GM23338 (cell line): ENCODE results near the gene MAP3K7CL. TPM values are rescaled to one million over a fixed set of nuclear protein-coding genes. Genes with fewer than 3 reads are reported as not detected.

Experiments used
- ATAC-seq: fragments of 200-7000 bp; cut with Tn5 transposase; 3 replicates; pipeline ENCODE4 v1.9.1; 2020
- DNase-seq: peaks from one replicate; pipeline ENCODE4 v3.0.0-alpha.2; 2015; ENCODE audit warnings: low spot score
- H2AFZ ChIP-seq: fragments of 200-600 bp; sonication (generic); 2 replicates; pipeline ENCODE4 v1.8.0; 2016; ENCODE audit warnings: antibody characterized with exemption, mild to moderate bottlenecking, moderate library complexity
- H3F3A ChIP-seq: fragments of 200-600 bp; sonication (generic); replicated peaks from 2 replicates; pipeline ENCODE4 v1.8.0; 2017; ENCODE audit warnings: antibody characterized with exemption, mixed run types, low read depth
- H3K27ac ChIP-seq: fragments of 200-600 bp; sonication (generic); 2 replicates; pipeline ENCODE4 v1.6.1; 2016; ENCODE audit warnings: low read depth
- H3K27me3 ChIP-seq: fragments of 200-600 bp; sonication (generic); 2 replicates; pipeline ENCODE4 v1.8.0; 2016; ENCODE audit warnings: mild to moderate bottlenecking, mixed run types, moderate library complexity; ENCODE audit not compliant: insufficient read depth
- H3K36me3 ChIP-seq: fragments of 200-600 bp; sonication (generic); 2 replicates; pipeline ENCODE4 v1.8.0; 2016; ENCODE audit warnings: mild to moderate bottlenecking; ENCODE audit not compliant: insufficient read depth
- H3K4me1 ChIP-seq: fragments of 200-600 bp; sonication (generic); 2 replicates; pipeline ENCODE4 v1.8.0; 2016; ENCODE audit warnings: mild to moderate bottlenecking, moderate library complexity; ENCODE audit not compliant: insufficient read depth
- H3K4me2 ChIP-seq: fragments of 200-600 bp; sonication (generic); 2 replicates; pipeline ENCODE4 v1.7.1; 2017; ENCODE audit warnings: mixed run types
- H3K4me3 ChIP-seq: fragments of 200-600 bp; sonication (generic); 2 replicates; pipeline ENCODE4 v1.6.1; 2016; ENCODE audit warnings: mixed run types
- H3K79me2 ChIP-seq: fragments of 200-600 bp; sonication (generic); replicated peaks from 2 replicates; pipeline ENCODE4 v1.8.0; 2017; ENCODE audit warnings: mild to moderate bottlenecking; ENCODE audit not compliant: insufficient read depth
- H3K9me2 ChIP-seq: fragments of 200-600 bp; sonication (generic); 2 replicates; pipeline ENCODE4 v1.8.0; 2017; ENCODE audit not compliant: insufficient read depth
- H4K20me1 ChIP-seq: fragments of 200-600 bp; sonication (generic); replicated peaks from 2 replicates; pipeline ENCODE4 v1.8.0; 2017; ENCODE audit warnings: mild to moderate bottlenecking; ENCODE audit not compliant: insufficient read depth
- H3K27ac Mint-ChIP-seq: 2 replicates; pipeline ENCODE4 v1.8.0; 2020; ENCODE audit warnings: inconsistent platforms, mild to moderate bottlenecking, moderate library complexity, mixed read lengths
- H3K27me3 Mint-ChIP-seq: 3 replicates; pipeline ENCODE4 v1.8.0; 2022; ENCODE audit warnings: low read depth, mild to moderate bottlenecking, moderate library complexity, mixed read lengths, inconsistent platforms; ENCODE audit not compliant: insufficient read depth, poor library complexity
- H3K36me3 Mint-ChIP-seq: 3 replicates; pipeline ENCODE4 v1.8.0; 2021; ENCODE audit warnings: low read depth, mild to moderate bottlenecking, inconsistent platforms, moderate library complexity, mixed read lengths
- H3K4me1 Mint-ChIP-seq: 3 replicates; pipeline ENCODE4 v1.8.0; 2020; ENCODE audit warnings: mild to moderate bottlenecking, inconsistent platforms, mixed read lengths
- H3K4me3 Mint-ChIP-seq: 3 replicates; pipeline ENCODE4 v1.8.0; 2021; ENCODE audit warnings: moderate library complexity, mild to moderate bottlenecking, inconsistent platforms, mixed read lengths
- H3K9me3 Mint-ChIP-seq: 3 replicates; pipeline ENCODE4 v1.8.0; 2020; ENCODE audit warnings: moderate library complexity, mild to moderate bottlenecking, inconsistent platforms, mixed read lengths
- CREB1 ChIP-seq: fragments of 250-450 bp; sonication (Bioruptor Pico); IDR thresholded peaks from 2 replicates; pipeline ENCODE4 v1.5.0; 2020; ENCODE audit warnings: low read depth, mild to moderate bottlenecking, moderate library complexity
- polyA plus RNA-seq: library from polyadenylated mRNA; unstranded; fragments of >200 nt; fragmentation: Nextera tagmentation; extraction: Ambion mirVana; gene quantifications from 2 replicates; pipeline ENCODE4 v1.2.1, GENCODE V29; 2016
- total RNA-seq: library from RNA; depleted of rRNA; stranded (reverse); fragments of >200 nt; shearing (Covaris generic); gene quantifications from 2 replicates; pipeline ENCODE4 v1.2.3, GENCODE V29; 2014
- TF ChIP-seq, protein P1 (sequence below): IDR thresholded peaks from one replicate; pipeline ENCODE4 v1.6.1; 2018; ENCODE audit warnings: antibody characterized with exemption; ENCODE audit not compliant: unreplicated experiment
- TF ChIP-seq, protein P2 (sequence below): fragments of 250-450 bp; sonication (Bioruptor Pico); IDR thresholded peaks from 2 replicates; pipeline ENCODE4 v1.5.0; 2020; ENCODE audit warnings: mild to moderate bottlenecking, moderate library complexity

Gene MAP3K7CL
- total and polyA plus RNA-seq, 2 experiments from 2014 or later, result 2.4 to 3.6 TPM

DNA sequence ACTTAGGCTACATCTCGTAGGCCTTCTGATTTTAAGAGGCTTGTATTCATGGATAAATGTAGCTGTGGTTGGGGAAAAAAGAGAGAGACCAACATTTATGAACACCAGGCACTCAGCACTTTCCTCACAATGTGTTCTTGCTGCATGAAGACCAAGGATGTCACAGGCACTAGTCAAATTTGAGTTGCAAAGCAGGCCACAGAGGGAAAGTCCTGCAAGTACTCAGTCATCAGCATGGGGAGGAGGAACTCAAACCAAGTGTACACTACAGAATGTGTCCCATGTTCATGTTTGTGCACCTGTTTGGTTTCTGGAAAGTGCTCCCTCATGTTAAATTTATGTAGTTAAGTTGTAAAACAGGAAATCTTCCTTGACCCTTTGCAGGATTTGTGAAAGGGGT lies 8.7 kb upstream of the MAP3K7CL start:
- Histone ChIP-seq H3K4me2 (no peak overlapping the region), H3K27ac (no peak overlapping the region), H3K27me3 (no peaks in the 10 kb centered on the region), H3K36me3 (no peaks in the 10 kb centered on the region), H2AFZ (no peak overlapping the region), H3K4me3 (no peak overlapping the region), H3F3A (no peaks in the 10 kb centered on the region), H4K20me1 (no peaks in the 10 kb centered on the region), H3K4me1 (no peaks in the 10 kb centered on the region), H3K9me2 (no peaks in the 10 kb centered on the region), H3K79me2 (no peaks in the 10 kb centered on the region)
- Mint-ChIP-seq H3K4me1 (peaks cover 8% of the 10 kb centered on the region; the same call in 2 of the 3 replicates), H3K27ac (no peak overlapping the region), H3K27me3 (peaks cover 4% of the 10 kb centered on the region), H3K9me3 (no peaks in the 10 kb centered on the region; the same call in 2 of the 3 replicates), H3K36me3 (no peaks in the 10 kb centered on the region), H3K4me3 (no peak overlapping the region)
- ATAC-seq (no peak), DNase-seq (no peak)
- TF ChIP-seq, protein P1, sequence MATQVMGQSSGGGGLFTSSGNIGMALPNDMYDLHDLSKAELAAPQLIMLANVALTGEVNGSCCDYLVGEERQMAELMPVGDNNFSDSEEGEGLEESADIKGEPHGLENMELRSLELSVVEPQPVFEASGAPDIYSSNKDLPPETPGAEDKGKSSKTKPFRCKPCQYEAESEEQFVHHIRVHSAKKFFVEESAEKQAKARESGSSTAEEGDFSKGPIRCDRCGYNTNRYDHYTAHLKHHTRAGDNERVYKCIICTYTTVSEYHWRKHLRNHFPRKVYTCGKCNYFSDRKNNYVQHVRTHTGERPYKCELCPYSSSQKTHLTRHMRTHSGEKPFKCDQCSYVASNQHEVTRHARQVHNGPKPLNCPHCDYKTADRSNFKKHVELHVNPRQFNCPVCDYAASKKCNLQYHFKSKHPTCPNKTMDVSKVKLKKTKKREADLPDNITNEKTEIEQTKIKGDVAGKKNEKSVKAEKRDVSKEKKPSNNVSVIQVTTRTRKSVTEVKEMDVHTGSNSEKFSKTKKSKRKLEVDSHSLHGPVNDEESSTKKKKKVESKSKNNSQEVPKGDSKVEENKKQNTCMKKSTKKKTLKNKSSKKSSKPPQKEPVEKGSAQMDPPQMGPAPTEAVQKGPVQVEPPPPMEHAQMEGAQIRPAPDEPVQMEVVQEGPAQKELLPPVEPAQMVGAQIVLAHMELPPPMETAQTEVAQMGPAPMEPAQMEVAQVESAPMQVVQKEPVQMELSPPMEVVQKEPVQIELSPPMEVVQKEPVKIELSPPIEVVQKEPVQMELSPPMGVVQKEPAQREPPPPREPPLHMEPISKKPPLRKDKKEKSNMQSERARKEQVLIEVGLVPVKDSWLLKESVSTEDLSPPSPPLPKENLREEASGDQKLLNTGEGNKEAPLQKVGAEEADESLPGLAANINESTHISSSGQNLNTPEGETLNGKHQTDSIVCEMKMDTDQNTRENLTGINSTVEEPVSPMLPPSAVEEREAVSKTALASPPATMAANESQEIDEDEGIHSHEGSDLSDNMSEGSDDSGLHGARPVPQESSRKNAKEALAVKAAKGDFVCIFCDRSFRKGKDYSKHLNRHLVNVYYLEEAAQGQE, result no peak
- TF ChIP-seq, protein P2, sequence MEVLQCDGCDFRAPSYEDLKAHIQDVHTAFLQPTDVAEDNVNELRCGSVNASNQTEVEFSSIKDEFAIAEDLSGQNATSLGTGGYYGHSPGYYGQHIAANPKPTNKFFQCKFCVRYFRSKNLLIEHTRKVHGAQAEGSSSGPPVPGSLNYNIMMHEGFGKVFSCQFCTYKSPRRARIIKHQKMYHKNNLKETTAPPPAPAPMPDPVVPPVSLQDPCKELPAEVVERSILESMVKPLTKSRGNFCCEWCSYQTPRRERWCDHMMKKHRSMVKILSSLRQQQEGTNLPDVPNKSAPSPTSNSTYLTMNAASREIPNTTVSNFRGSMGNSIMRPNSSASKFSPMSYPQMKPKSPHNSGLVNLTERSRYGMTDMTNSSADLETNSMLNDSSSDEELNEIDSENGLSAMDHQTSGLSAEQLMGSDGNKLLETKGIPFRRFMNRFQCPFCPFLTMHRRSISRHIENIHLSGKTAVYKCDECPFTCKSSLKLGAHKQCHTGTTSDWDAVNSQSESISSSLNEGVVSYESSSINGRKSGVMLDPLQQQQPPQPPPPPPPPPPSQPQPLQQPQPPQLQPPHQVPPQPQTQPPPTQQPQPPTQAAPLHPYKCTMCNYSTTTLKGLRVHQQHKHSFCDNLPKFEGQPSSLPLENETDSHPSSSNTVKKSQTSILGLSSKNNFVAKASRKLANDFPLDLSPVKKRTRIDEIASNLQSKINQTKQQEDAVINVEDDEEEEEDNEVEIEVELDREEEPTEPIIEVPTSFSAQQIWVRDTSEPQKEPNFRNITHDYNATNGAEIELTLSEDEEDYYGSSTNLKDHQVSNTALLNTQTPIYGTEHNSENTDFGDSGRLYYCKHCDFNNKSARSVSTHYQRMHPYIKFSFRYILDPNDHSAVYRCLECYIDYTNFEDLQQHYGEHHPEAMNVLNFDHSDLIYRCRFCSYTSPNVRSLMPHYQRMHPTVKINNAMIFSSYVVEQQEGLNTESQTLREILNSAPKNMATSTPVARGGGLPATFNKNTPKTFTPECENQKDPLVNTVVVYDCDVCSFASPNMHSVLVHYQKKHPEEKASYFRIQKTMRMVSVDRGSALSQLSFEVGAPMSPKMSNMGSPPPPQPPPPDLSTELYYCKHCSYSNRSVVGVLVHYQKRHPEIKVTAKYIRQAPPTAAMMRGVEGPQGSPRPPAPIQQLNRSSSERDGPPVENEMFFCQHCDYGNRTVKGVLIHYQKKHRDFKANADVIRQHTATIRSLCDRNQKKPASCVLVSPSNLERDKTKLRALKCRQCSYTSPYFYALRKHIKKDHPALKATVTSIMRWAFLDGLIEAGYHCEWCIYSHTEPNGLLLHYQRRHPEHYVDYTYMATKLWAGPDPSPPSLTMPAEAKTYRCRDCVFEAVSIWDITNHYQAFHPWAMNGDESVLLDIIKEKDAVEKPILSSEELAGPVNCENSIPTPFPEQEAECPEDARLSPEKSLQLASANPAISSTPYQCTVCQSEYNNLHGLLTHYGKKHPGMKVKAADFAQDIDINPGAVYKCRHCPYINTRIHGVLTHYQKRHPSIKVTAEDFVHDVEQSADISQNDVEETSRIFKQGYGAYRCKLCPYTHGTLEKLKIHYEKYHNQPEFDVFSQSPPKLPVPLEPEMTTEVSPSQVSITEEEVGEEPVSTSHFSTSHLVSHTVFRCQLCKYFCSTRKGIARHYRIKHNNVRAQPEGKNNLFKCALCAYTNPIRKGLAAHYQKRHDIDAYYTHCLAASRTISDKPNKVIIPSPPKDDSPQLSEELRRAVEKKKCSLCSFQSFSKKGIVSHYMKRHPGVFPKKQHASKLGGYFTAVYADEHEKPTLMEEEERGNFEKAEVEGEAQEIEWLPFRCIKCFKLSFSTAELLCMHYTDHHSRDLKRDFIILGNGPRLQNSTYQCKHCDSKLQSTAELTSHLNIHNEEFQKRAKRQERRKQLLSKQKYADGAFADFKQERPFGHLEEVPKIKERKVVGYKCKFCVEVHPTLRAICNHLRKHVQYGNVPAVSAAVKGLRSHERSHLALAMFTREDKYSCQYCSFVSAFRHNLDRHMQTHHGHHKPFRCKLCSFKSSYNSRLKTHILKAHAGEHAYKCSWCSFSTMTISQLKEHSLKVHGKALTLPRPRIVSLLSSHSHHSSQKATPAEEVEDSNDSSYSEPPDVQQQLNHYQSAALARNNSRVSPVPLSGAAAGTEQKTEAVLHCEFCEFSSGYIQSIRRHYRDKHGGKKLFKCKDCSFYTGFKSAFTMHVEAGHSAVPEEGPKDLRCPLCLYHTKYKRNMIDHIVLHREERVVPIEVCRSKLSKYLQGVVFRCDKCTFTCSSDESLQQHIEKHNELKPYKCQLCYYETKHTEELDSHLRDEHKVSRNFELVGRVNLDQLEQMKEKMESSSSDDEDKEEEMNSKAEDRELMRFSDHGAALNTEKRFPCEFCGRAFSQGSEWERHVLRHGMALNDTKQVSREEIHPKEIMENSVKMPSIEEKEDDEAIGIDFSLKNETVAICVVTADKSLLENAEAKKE, result no peak
- TF ChIP-seq CREB1 (CRISPR knock-in tag), result no peak
